ENCODE measurements around the gene GTPBP1. TPM values are rescaled to one million over a fixed set of nuclear protein-coding genes. Genes with fewer than 3 reads are reported as not detected.
A peak's percentile ranks its signal among the peaks of the same experiment; 100 is the strongest.

The GTPBP1 gene
- total and polyA plus RNA-seq, 2 of the 13 experiments (the other 11 are each of a cell fraction or from before 2014, with no cell fraction given) = 22.3 to 27.0 TPM

DNA sequence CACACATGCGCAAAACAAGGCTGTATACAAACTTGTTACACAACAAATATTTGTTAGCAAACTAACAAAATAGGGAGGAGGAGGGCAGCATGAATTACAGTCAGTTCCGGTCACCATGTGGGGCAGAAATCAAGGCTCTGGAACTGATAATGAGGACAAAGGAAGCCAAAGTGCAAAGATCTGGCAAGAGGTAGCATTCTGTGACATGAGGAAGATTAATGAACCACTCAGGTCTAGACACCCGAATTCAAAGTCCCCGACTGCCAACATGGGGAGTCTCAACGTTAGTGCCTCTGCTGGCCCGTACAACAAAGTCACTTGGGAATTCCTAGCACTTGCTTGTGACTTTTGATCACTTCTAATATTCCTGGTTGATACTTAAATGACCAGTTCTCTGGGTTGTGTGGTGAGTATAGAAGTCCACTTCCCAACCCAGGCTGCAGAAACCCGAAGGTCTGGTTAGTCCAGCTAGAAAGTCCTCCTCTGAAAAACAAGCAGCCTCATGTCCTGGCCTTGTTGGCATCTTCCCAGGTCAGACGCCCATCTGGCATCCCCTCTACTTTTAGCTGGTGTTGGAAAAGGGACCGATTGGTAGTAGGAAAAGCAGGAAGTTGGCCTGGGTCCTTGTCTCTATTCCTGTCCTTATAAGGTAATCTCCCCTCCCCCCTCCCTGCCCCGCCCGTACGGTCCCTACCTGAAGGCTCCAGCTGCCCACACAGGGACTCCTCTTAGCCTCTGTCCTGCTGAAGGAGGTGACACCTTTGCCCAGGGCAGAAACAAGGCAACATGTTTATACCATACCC, 48.4 kb downstream of the GTPBP1 start:
- BruUV-seq (replicated peaks) = TSS peak; percentile 67
- Histone ChIP-seq H3K79me2 (ENCODE audit: insufficient read depth, low read length) (peaks cover 3% of the 10 kb centered on the region), H3K9me3 (ENCODE audit: low read length) (no peaks in the 10 kb centered on the region), H3K27ac (ENCODE audit: extremely low read length, insufficient read depth, low read length) (peak overlapping the region; percentile 98), H3K4me2 (ENCODE audit: low read depth, low read length) (peak overlapping the region; percentile 99), H3K9ac (ENCODE audit: insufficient read depth, low read depth, low read length) (peak overlapping the region; percentile 84), H3K4me3 (replicated peaks in 1 of 3; ENCODE audit: insufficient read depth in 1 of 3, low read depth in 2 of 3, low read length in 3 of 3) (peak overlapping the region; percentile 69 to 92 (median 72)), H3K4me1 (ENCODE audit: insufficient read depth, low read length) (peaks cover 46% of the 10 kb centered on the region), H2AFZ (ENCODE audit: low read length) (no peak overlapping the region), H3K27me3 (ENCODE audit: control insufficient read depth in 1 of 2, insufficient read depth in 2 of 2, low read length in 2 of 2) (no peaks in the 10 kb centered on the region; a peak in 1 of 5 replicates), H3K36me3 (replicated peaks in 1 of 2; ENCODE audit: control insufficient read depth in 1 of 2, insufficient read depth in 2 of 2, low read length in 2 of 2) (peaks cover 26 to 38% of the 10 kb centered on the region in 2 experiments; a peak in 4 of 5 replicates), H4K20me1 (ENCODE audit: insufficient read depth, low read length) (no peaks in the 10 kb centered on the region)
- intact Hi-C loops (cut with micrococcal nuclease; ENCODE audit: unreplicated experiment) = no loop called here
- POLR2A ChIA-PET = interaction anchor here (0.6 to 1.6 kb wide), 11 partner anchors 8 to 89 kb away, joined by 3 to 5 read pairs (median 4); partner anchors contain the start of genes GTPBP1 and TOMM22
- FAIRE-seq (peak; percentile 87), DNase-seq (ENCODE audit: low spot score) (peak; percentile 88), ATAC-seq (peak; percentile 52)
- CTCF ChIA-PET (ENCODE audit: low intra/inter-chr PET ratio, low total read pairs) = no interaction called here
- in situ Hi-C loops (cut with HindIII; ENCODE audit: extremely low pct_ligation_motif_present, low pct_unique_long_range_greater_than_20kb) = no loop called here
- 2% methylated on average over 10 of the region's 12 CpGs for WGBS (ENCODE audit: low lambda C conversion rate)
- peak; percentile 29; the same call in 1 of the 2 replicates for TF ChIP-seq ZNF614 (CRISPR knock-in tag; IDR thresholded peaks at IDR 0.05; ENCODE audit: borderline replicate concordance)
- no peak for TF ChIP-seq NCOA1 (CRISPR knock-in tag; IDR thresholded peaks at IDR 0.05)
- TF ChIP-seq CEBPB (IDR thresholded peaks at IDR 0.05; ENCODE audit: borderline replicate concordance, low read depth, low read length) = peak; percentile 35; the same call in 1 of the 2 replicates
- peak; percentile 78; the same call in 1 of the 2 replicates for TF ChIP-seq NCOR1 (IDR thresholded peaks at IDR 0.05; ENCODE audit: borderline replicate concordance, low read length)
- no peak for TF ChIP-seq ZZZ3 (CRISPR knock-in tag; IDR thresholded peaks at IDR 0.05; ENCODE audit: borderline replicate concordance)
- TF ChIP-seq THYN1 (CRISPR knock-in tag; IDR thresholded peaks at IDR 0.05; ENCODE audit: borderline replicate concordance, low read depth) = no peak
- no peak for TF ChIP-seq SOX6 (IDR thresholded peaks at IDR 0.05)
- TF ChIP-seq SOX6 (CRISPR knock-in tag; IDR thresholded peaks at IDR 0.05) = peak; percentile 86
- peak; percentile 96 for TF ChIP-seq HOXA5 (CRISPR knock-in tag; IDR thresholded peaks at IDR 0.05)
- no peak for TF ChIP-seq PAWR (CRISPR knock-in tag; IDR thresholded peaks at IDR 0.05; ENCODE audit: borderline replicate concordance)
- 0 out of 2 replicates have a peak, but pooled peaks have one; percentile 61 for TF ChIP-seq CC2D1A (CRISPR knock-in tag; IDR thresholded peaks at IDR 0.05)
- TF ChIP-seq, protein P1, sequence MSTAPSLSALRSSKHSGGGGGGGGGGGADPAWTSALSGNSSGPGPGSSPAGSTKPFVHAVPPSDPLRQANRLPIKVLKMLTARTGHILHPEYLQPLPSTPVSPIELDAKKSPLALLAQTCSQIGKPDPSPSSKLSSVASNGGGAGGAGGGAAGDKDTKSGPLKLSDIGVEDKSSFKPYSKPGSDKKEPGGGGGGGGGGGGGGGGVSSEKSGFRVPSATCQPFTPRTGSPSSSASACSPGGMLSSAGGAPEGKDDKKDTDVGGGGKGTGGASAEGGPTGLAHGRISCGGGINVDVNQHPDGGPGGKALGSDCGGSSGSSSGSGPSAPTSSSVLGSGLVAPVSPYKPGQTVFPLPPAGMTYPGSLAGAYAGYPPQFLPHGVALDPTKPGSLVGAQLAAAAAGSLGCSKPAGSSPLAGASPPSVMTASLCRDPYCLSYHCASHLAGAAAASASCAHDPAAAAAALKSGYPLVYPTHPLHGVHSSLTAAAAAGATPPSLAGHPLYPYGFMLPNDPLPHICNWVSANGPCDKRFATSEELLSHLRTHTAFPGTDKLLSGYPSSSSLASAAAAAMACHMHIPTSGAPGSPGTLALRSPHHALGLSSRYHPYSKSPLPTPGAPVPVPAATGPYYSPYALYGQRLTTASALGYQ (CRISPR knock-in tag; IDR thresholded peaks at IDR 0.05) = no peak
- TF ChIP-seq PHF8 (CRISPR knock-in tag; IDR thresholded peaks at IDR 0.05) = peak; percentile 19; the same call in 1 of the 2 replicates
- TF ChIP-seq MIER3 (CRISPR knock-in tag; IDR thresholded peaks at IDR 0.05; ENCODE audit: borderline replicate concordance) = peak; percentile 26; the same call in 1 of the 2 replicates
- peak; percentile 38; the same call in 1 of the 2 replicates for TF ChIP-seq TBX3 (IDR thresholded peaks at IDR 0.05; ENCODE audit: borderline replicate concordance)
- peak; percentile 82 for TF ChIP-seq FOXP1 (IDR thresholded peaks at IDR 0.05)
- peak; percentile 96 for TF ChIP-seq FOXP1 (CRISPR knock-in tag; IDR thresholded peaks at IDR 0.05)
- TF ChIP-seq EED (CRISPR knock-in tag; IDR thresholded peaks at IDR 0.05) = no peak
- no peak for TF ChIP-seq ZNF678 (CRISPR knock-in tag; IDR thresholded peaks at IDR 0.05)
- TF ChIP-seq MIXL1 (CRISPR knock-in tag; IDR thresholded peaks at IDR 0.05) = peak; percentile 89
- TF ChIP-seq, protein P2, sequence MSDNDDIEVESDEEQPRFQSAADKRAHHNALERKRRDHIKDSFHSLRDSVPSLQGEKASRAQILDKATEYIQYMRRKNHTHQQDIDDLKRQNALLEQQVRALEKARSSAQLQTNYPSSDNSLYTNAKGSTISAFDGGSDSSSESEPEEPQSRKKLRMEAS (IDR thresholded peaks at IDR 0.05) = peak; percentile 72
- no peak for TF ChIP-seq KAT2B (IDR thresholded peaks at IDR 0.05; ENCODE audit: borderline replicate concordance, low read depth, low read length)
- TF ChIP-seq, protein P3, sequence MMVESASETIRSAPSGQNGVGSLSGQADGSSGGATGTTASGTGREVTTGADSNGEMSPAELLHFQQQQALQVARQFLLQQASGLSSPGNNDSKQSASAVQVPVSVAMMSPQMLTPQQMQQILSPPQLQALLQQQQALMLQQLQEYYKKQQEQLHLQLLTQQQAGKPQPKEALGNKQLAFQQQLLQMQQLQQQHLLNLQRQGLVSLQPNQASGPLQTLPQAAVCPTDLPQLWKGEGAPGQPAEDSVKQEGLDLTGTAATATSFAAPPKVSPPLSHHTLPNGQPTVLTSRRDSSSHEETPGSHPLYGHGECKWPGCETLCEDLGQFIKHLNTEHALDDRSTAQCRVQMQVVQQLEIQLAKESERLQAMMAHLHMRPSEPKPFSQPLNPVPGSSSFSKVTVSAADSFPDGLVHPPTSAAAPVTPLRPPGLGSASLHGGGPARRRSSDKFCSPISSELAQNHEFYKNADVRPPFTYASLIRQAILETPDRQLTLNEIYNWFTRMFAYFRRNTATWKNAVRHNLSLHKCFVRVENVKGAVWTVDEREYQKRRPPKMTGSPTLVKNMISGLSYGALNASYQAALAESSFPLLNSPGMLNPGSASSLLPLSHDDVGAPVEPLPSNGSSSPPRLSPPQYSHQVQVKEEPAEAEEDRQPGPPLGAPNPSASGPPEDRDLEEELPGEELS (CRISPR knock-in tag; IDR thresholded peaks at IDR 0.05) = peak; percentile 97
